Midbrain (tissue), 1 donor: ENCODE data around the gene MUC2.
"Not testable (repeated sequence)": the region's sequence is repeated elsewhere in the genome, so short reads cannot be mapped to it uniquely, and the experiment has no call there.

ENCODE experiments used
- DNase-seq: peaks from one replicate; lab custom pipeline; 2025; lab: John Stamatoyannopoulos, UW

Gene MUC2

GRCh38 chr11:1106387-1106786 is 31.7 kb downstream of the MUC2 start:
- DNase-seq: no peak

- no peak for DNase-seq
Measured at GRCh38 chr11:1107316-1108245, 32.9 kb downstream of the MUC2 start.

DNA sequence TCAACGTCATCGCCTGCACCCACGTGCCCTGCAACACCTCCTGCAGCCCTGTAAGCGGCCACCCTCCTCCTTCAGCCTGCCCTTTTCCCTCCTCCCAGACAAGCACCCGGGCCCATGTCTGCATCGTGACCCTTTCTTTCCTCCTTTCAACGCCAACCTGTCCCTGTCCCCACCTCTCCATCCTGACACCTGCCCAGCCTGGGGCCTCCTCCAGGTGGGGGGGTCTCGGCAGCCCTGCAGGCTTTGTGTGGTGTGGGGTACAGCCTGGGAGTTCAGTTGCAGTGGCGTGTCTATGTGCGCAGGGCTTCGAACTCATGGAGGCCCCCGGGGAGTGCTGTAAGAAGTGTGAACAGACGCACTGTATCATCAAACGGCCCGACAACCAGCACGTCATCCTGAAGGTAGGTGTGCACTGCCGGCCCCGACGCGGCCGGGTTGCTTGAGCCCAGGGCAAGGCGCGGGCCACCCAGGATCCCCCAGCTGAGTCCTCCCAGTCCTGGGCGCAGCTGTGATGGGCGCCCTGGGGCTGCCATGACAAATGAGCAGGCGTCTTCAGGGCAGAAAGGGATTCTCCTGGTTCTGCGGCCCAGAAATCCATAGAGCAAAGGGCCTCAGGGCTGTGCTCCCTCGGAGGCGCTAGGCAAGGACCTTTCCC is 33.7 kb downstream of the MUC2 start:
- no peak for DNase-seq

- DNase-seq: no peak
Measured at GRCh38 chr11:1109101-1109917, 34.6 kb downstream of the MUC2 start.

DNA sequence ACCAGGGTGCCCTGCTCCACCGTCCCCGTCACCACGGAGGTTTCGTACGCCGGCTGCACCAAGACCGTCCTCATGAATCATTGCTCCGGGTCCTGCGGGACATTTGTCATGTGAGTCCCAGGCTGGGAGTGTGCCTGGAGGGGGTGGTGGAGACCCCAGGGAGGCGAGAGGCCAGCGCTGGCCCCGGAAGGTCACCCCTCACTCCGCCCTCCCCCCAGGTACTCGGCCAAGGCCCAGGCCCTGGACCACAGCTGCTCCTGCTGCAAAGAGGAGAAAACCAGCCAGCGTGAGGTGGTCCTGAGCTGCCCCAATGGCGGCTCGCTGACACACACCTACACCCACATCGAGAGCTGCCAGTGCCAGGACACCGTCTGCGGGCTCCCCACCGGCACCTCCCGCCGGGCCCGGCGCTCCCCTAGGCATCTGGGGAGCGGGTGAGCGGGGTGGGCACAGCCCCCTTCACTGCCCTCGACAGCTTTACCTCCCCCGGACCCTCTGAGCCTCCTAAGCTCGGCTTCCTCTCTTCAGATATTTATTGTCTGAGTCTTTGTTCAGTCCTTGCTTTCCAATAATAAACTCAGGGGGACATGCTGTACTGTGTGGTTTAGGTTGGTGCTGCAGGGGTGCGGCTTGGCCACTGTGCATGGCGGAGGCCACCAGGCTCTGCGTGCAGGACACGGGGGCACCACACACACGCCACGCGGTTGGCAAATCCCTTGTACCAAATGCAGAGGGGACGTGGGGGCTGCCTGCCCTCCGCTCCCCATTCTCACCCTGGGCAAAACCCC is 35.4 kb downstream of the MUC2 start:
- no peak for DNase-seq

GRCh38 chr11:1111545-1112212 is 37.0 kb downstream of the MUC2 start:
- DNase-seq: no peak

DNA sequence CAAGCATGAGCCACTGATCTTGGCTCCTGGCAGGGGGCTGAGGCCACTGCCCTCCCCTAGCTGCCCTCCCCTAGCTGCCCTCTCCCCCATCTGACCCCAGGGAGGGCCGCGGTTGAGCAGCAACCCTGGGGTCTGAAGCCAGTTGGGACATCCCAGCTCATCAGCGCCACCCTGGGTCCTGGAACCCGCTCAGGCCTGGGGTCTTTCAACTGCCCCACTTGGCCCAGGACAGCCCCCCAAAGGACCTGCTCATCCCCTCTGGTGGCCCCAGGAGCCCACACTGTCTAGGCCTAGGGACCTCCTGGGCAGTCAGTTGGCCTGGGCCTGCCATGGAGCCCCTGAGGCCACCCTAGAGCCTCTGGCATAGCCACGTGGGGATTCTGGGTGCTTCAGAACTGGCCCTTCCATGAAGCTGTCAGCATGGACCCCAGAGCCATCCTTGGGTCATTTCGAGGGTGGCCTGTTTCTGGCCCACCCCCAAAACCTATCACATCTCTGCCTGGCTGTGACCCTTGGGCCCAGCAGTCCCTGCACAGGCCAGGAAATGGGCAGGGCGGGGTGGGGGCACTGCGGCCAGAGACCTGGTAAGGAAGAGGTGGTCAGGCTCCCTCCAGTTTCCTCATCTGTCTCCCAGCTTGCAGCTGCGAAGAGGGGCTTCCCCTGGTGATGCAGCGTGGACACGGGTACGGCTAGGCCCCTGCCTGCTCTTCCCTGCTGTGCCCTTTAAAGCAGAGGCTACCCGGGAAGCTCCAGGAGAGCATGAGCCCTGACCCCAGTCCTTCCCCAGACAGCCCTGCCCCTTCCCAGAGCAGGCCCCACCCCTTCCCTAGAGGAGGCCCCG is 37.9 kb downstream of the MUC2 start:
- DNase-seq: no peak

DNA sequence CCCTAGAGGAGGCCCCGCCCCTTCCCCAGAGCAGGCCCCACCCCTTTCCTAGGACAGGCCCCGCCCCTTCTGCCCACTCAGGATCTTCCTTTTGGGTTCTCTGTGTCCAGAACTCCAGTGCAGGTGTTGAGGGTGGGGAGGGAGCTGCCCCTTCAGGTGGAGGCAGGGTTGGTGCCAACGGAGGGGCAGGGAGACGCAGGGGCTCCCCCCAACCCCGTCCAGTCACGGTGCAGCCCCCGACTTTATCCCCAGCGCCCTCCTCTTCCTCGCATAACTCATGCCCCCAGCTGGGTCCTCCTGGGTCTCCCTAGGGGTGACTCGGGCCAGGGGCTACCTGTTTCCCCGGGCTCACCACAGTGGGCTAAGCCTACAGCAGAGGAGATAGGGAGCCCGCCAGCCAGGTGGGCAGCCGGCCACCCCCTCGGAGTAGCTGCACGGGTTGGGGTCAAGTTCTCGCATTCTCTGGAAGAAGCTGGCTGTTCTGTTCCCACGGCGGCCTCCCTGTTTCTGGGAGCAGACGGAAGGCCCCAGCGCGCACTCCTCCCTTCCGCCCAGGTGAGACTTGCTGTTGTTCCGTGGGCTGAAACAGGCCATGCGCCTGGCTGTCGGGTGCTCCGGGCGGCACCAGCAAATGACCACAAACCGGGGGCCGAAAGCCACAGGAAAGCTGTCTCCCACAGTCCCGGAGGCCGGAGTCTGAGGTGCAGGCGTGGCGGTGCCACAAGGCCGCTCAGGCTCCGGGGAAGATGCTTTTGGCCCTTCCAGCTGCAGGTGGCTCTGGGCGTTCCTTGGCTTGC is 38.9 kb downstream of the MUC2 start:
- no peak for DNase-seq

GRCh38 chr11:1115292-1115691 is 40.6 kb downstream of the MUC2 start:
- DNase-seq: not testable (repeated sequence)

- no peak for DNase-seq
Measured at GRCh38 chr11:1116104-1116503, 41.4 kb downstream of the MUC2 start.

- DNase-seq: no peak
Measured at GRCh38 chr11:1116666-1117390, 42.2 kb downstream of the MUC2 start.

GRCh38 chr11:1117992-1118391 is 43.3 kb downstream of the MUC2 start:
- DNase-seq: no peak

GRCh38 chr11:1118755-1119603 is 44.3 kb downstream of the MUC2 start:
- DNase-seq: no peak

- DNase-seq: no peak
Measured at GRCh38 chr11:1119604-1120146, 45.0 kb downstream of the MUC2 start.

- no peak for DNase-seq
Measured at GRCh38 chr11:1120532-1121330, 46.1 kb downstream of the MUC2 start.

DNA sequence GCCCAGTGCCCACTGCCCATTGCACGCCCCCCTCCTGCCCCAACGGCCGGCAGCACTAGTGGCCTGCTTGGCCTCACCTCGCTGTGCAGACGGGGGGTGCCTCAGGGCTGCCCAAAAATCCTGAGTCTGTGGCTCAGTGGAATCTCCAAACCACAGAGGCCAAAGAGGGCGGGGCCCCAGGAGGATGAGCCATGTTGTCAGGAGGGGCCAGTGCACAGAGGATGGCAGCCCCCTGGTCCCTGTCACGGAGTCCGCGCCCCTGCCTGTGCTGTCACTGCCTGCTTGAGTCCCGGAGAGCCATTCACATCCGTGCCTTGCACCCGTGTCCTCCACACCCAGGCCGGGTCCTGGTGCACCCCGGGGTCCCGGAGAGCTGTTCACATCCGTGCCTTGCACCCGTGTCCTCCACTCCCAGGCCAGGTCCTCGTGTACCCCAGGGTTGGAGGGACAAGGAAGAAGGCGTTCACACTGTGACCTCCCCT is 46.7 kb downstream of the MUC2 start:
- DNase-seq: no peak
